Measurements from ENCODE around the gene CLDN24. TPM values are rescaled to one million over a fixed set of nuclear protein-coding genes. Genes with fewer than 3 reads are reported as not detected.

Gene CLDN24
- total RNA-seq, 2 experiments from 2014 or later = not detected

- no peak for DNase-seq
- no peaks in the 10 kb centered on the region for H3K36me3 Mint-ChIP-seq
- H3K4me1 Mint-ChIP-seq = peaks cover 12% of the 10 kb centered on the region
- H3K4me3 Mint-ChIP-seq = no peak within 1 kb of the TSS
- no peak within 1 kb of the TSS for H3K27ac Mint-ChIP-seq
- H3K9me3 Mint-ChIP-seq = no peaks in the 10 kb centered on the region
- no peaks in the 10 kb centered on the region for H3K27me3 Mint-ChIP-seq
These were observed 1.8 kb downstream of the CLDN24 start, which contains the start of gene CLDN22 for GRCh38 chr4:183320211-183321059. Gene CLDN22 (minus strand): TSS chr4:183320276. CDS start chr4:183320218, 58 bp downstream.

DNA sequence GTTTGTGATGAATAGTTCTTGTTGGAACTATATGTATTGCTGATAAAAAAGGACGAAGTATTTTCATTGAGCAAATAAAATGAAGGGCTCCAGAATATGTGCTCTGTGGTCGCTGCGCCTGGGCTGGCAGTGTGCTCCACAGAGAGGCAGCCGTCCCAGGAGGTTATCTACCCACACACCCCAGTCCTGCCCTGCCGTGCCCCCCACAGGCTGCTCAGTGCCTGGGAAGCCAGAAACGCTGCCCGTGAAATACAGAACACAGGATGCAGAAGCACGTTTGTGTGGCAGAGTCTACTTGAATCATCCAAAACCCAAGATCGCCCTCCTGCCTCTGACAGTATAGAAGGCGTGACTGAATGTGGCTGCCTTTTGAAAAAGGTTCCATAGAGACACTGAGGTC is 3.6 kb downstream of the CLDN24 start:
- Mint-ChIP-seq H3K9me3 (no peaks in the 10 kb centered on the region), H3K36me3 (peaks cover 2% of the 10 kb centered on the region), H3K4me1 (peaks cover 12% of the 10 kb centered on the region), H3K4me3 (no peak overlapping the region), H3K27me3 (no peaks in the 10 kb centered on the region), H3K27ac (no peak overlapping the region)
- DNase-seq = no peak

- Mint-ChIP-seq H3K27me3 (no peaks in the 10 kb centered on the region), H3K4me3 (no peak overlapping the region), H3K4me1 (no peaks in the 10 kb centered on the region), H3K27ac (no peak overlapping the region), H3K36me3 (peaks cover 2% of the 10 kb centered on the region), H3K9me3 (no peaks in the 10 kb centered on the region)
- no peak for DNase-seq
These were observed 7.4 kb downstream of the CLDN24 start for GRCh38 chr4:183314806-183315205.

- H3K4me1 Mint-ChIP-seq = no peaks in the 10 kb centered on the region
- no peak overlapping the region for H3K4me3 Mint-ChIP-seq
- no peak for DNase-seq
- peaks cover 2% of the 10 kb centered on the region for H3K36me3 Mint-ChIP-seq
- no peak overlapping the region for H3K27ac Mint-ChIP-seq
- no peaks in the 10 kb centered on the region for H3K27me3 Mint-ChIP-seq
- H3K9me3 Mint-ChIP-seq = no peaks in the 10 kb centered on the region
These were observed 7.9 kb downstream of the CLDN24 start for GRCh38 chr4:183314336-183314735.

DNA sequence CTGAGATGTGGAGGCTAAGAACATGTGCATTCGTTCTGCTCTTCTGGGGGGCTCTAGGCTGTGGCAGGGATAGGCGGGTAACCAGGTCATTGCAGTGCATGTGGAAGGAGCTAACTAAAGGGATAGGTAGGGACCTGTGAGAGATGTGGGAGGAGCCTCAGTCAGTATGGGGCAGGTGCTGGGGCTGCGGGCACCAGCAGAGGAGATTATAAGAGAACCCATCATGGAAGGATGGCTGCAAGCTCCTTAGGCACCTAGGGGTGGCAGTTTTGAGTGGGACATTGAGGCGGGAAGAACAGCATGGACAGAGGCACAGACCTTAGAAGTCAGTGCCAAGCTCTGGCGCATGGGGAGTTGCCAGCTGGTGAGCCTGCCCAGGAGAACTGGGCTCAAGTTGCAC is 9.4 kb downstream of the CLDN24 start:
- Mint-ChIP-seq H3K27ac (no peak overlapping the region), H3K4me1 (no peaks in the 10 kb centered on the region), H3K4me3 (no peak overlapping the region)

DNA sequence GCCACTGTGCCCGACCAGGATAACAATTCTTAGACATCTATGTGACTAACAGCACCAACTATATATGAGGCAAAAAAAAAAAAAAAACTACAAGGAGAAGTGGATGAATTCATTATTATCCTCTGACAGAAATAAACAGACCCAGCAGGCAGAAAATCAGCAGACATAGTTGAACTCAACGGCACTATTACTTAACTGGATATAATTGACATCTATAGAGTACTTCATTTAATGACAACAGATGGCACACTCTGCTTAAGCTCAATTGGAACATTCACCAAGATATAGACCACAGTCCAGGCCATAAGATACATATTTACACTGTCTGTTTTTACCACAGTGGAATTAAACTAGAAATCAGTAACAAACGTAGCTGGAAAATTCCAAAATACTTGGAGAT is 15.4 kb downstream of the CLDN24 start:
- no peaks in the 10 kb centered on the region for H3K27me3 Mint-ChIP-seq
- DNase-seq = no peak
- H3K4me3 Mint-ChIP-seq = no peak overlapping the region
- H3K36me3 Mint-ChIP-seq = no peaks in the 10 kb centered on the region
- H3K27ac Mint-ChIP-seq = no peak overlapping the region
- H3K9me3 Mint-ChIP-seq = no peaks in the 10 kb centered on the region
- H3K4me1 Mint-ChIP-seq = no peaks in the 10 kb centered on the region

More for the DNA sequence above, 9.4 kb downstream of the CLDN24 start:
- H3K27me3 Mint-ChIP-seq = no peaks in the 10 kb centered on the region
- H3K36me3 Mint-ChIP-seq = peaks cover 2% of the 10 kb centered on the region
- no peak for DNase-seq
- no peaks in the 10 kb centered on the region for H3K9me3 Mint-ChIP-seq

DNA sequence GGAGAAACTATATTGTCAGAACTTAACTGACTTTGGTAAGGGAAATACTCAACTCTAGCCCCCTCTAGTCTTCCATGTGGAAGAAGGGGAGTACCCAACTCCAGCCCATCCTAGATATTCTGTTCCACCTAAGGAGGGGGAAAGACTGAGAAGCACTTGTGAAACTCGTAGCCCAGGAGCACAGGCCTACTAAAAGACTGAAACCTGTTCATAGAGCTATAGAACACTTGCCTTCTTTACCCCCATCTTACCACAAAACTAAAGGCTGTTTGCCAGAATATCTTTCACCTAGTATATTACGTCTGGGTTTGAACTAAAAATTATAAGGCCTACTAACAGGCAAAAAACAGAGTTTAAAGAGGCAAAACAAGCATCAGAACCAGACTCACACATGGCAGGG is 17.7 kb downstream of the CLDN24 start:
- Mint-ChIP-seq H3K9me3 (no peaks in the 10 kb centered on the region), H3K27ac (no peak overlapping the region), H3K27me3 (no peaks in the 10 kb centered on the region), H3K36me3 (no peaks in the 10 kb centered on the region), H3K4me3 (no peak overlapping the region), H3K4me1 (no peaks in the 10 kb centered on the region)
- no peak for DNase-seq

GRCh38 chr4:183304067-183304466 is 18.2 kb downstream of the CLDN24 start:
- Mint-ChIP-seq H3K27ac (no peak overlapping the region), H3K9me3 (no peaks in the 10 kb centered on the region), H3K27me3 (no peaks in the 10 kb centered on the region), H3K4me1 (no peaks in the 10 kb centered on the region), H3K36me3 (no peaks in the 10 kb centered on the region), H3K4me3 (no peak overlapping the region)
- DNase-seq = no peak

DNA sequence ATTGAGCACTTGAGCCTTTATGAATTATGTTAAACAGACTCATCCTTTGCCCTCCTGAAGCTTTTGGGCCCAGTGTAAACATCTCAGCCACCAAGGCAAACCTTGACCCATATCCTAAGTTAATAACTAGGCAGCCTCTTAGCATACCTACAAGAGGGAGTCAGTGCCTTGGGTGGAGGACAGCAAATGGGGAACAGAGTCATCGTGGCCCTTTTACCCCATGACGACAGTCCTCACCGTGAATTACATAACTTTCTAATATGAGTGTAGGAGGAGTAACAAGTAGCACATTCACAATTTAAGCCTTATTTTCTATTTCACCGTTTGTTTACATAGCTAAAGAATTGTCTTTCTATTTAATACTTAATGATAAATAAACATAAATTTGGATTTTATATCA is 18.9 kb downstream of the CLDN24 start:
- H3K4me1 Mint-ChIP-seq = no peaks in the 10 kb centered on the region
- no peak overlapping the region for H3K4me3 Mint-ChIP-seq
- H3K27me3 Mint-ChIP-seq = no peaks in the 10 kb centered on the region
- H3K27ac Mint-ChIP-seq = no peak overlapping the region
- H3K9me3 Mint-ChIP-seq = no peaks in the 10 kb centered on the region
- no peaks in the 10 kb centered on the region for H3K36me3 Mint-ChIP-seq
- DNase-seq = no peak

DNA sequence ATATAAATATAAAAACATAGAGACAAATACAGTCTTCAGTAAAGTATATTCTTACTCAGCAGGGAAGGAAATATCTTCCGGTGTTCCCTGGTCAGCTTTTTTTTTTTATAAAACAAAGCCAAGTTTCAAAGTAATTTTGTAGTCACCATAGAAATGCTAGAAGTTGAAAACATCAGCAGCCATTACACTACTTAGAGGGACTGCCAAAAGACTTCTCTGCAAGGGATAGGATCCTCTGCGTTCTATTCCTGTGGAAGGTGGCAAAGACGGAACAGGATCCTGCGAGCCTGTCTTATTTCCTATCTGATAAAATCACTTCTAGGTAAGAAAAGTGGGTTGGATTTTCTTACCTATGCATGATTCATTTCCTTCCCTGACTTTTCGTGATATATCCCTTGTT is 21.6 kb downstream of the CLDN24 start:
- no peak overlapping the region for H3K27ac Mint-ChIP-seq
- H3K27me3 Mint-ChIP-seq = no peaks in the 10 kb centered on the region
- no peak overlapping the region for H3K4me3 Mint-ChIP-seq
- H3K9me3 Mint-ChIP-seq = no peaks in the 10 kb centered on the region
- H3K36me3 Mint-ChIP-seq = peaks cover 2% of the 10 kb centered on the region
- no peak for DNase-seq
- no peaks in the 10 kb centered on the region for H3K4me1 Mint-ChIP-seq

DNA sequence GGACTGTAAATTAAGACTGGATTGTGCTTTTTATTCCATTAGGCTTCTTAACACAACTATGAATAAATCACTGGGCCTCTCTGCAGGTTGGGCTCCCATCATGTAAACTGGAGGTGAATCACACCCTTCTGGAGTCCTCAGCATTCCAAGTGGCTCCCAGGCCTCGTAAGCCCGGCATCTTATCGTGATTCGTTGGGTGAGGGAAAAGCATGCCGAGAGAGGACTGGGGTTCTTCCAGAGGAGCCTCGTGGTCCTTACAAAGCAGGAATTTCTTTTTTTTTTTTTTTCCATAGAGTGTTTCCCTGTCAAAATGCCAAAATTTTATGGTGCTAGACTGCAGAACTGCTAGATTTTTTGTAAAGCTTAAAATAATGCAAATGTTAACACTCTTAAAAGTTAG is 22.2 kb downstream of the CLDN24 start:
- Mint-ChIP-seq H3K27me3 (no peaks in the 10 kb centered on the region), H3K27ac (no peak overlapping the region), H3K36me3 (peaks cover 2% of the 10 kb centered on the region)

DNA sequence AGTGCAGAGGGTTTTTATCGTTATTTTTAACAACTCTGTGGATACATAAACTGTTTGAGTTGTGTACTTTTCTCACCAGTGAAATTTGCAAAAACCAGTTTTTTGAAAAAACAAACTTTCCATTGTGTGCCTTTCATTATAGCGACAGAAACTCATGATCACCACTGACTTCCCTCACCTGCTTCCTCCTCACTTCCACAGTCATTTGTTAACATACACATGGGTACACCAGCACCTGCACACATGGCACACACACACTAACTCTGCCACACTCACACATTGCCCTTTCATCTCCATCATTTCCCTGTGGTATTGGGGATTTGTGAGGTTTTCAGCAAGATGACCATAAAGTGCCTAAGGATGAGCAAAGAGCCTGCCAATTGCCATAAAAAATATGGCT is 22.8 kb downstream of the CLDN24 start:
- Mint-ChIP-seq H3K9me3 (no peaks in the 10 kb centered on the region), H3K27me3 (no peaks in the 10 kb centered on the region), H3K4me3 (no peak overlapping the region), H3K36me3 (peaks cover 2% of the 10 kb centered on the region), H3K4me1 (no peaks in the 10 kb centered on the region), H3K27ac (no peak overlapping the region)
- no peak for DNase-seq

More for the DNA sequence above, 22.2 kb downstream of the CLDN24 start:
- no peaks in the 10 kb centered on the region for H3K4me1 Mint-ChIP-seq
- no peaks in the 10 kb centered on the region for H3K9me3 Mint-ChIP-seq
- H3K4me3 Mint-ChIP-seq = no peak overlapping the region
- DNase-seq = no peak

GRCh38 chr4:183297675-183298074 is 24.6 kb downstream of the CLDN24 start:
- Mint-ChIP-seq H3K36me3 (peaks cover 2% of the 10 kb centered on the region), H3K9me3 (no peaks in the 10 kb centered on the region), H3K4me3 (no peak overlapping the region), H3K27ac (no peak overlapping the region), H3K4me1 (no peaks in the 10 kb centered on the region), H3K27me3 (no peaks in the 10 kb centered on the region)
- DNase-seq = no peak

DNA sequence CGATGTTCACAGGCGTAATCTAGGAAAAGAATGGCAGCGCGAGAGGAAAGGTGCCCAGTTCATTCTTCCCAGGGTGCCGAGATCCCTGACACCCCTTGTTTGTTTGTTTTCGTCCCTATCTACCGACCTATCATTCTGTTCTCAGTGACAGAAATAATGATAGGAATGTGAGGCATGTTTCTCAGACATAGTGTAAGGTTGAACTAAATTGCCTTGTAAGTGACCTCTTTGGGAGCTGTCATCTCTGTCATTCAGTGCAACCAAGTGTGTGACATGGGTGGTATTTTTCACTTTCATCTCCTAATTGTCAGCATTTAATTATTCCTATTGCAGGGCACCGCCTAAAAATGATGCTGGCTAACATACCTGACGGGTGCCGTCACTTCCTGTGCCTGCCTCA is 26.5 kb downstream of the CLDN24 start:
- Mint-ChIP-seq H3K4me3 (no peak overlapping the region), H3K27me3 (no peaks in the 10 kb centered on the region), H3K9me3 (no peaks in the 10 kb centered on the region), H3K36me3 (peaks cover 2% of the 10 kb centered on the region), H3K27ac (no peak overlapping the region), H3K4me1 (no peaks in the 10 kb centered on the region)
- no peak for DNase-seq

GRCh38 chr4:183291070-183291469 is 31.2 kb downstream of the CLDN24 start:
- Mint-ChIP-seq H3K9me3 (no peaks in the 10 kb centered on the region), H3K4me3 (no peak overlapping the region), H3K27ac (no peak overlapping the region), H3K36me3 (no peaks in the 10 kb centered on the region), H3K4me1 (no peaks in the 10 kb centered on the region), H3K27me3 (no peaks in the 10 kb centered on the region)
- no peak for DNase-seq

GRCh38 chr4:183289688-183290087 is 32.5 kb downstream of the CLDN24 start:
- no peak for DNase-seq
- Mint-ChIP-seq H3K4me3 (no peak overlapping the region), H3K9me3 (no peaks in the 10 kb centered on the region), H3K27me3 (no peaks in the 10 kb centered on the region), H3K27ac (no peak overlapping the region), H3K4me1 (no peaks in the 10 kb centered on the region), H3K36me3 (no peaks in the 10 kb centered on the region)
